HL-60 (cell line): ENCODE data around the gene GSTCD.

ENCODE experiments used
- CTCF ChIP-seq: IDR thresholded peaks from one replicate; pipeline ENCODE4 v1.5.1; 2011; ENCODE audit warnings: low read length, control low read depth, inconsistent platforms; ENCODE audit not compliant: insufficient read depth
- GABPA ChIP-seq: IDR thresholded peaks from 2 replicates; pipeline ENCODE4 v1.6.1; 2012; ENCODE audit warnings: low read depth
- POLR2AphosphoS5 ChIP-seq: IDR thresholded peaks from 2 replicates; pipeline ENCODE4 v1.6.1; 2012; ENCODE audit warnings: low read depth
- REST ChIP-seq: IDR thresholded peaks from 2 replicates; pipeline ENCODE4 v1.6.1; 2012; ENCODE audit warnings: low read depth; ENCODE audit not compliant: insufficient replicate concordance
- SPI1 ChIP-seq: IDR thresholded peaks from 2 replicates; pipeline ENCODE4 v1.6.1; 2012; ENCODE audit warnings: low read depth, mild to moderate bottlenecking, borderline replicate concordance

GRCh38 chr4:105767579-105767978, 59.0 kb downstream of the GSTCD start:
- TF ChIP-seq CTCF (no peak), POLR2AphosphoS5 (no peak), GABPA (no peak), REST (no peak), SPI1 (no peak)
